Measurements from ENCODE around the gene YARS2.

GRCh38 chr12:32761716-32762115 is 6.0 kb upstream of the YARS2 start:
- TF ChIP-seq CTCF (IDR thresholded peaks at IDR 0.05; ENCODE audit: low read length) (no peak), EZH2 (optimal IDR thresholded peaks at IDR 0.05; ENCODE audit: low read depth, low read length) (no peak)

Data from MM.1S (cell line).